GM12878 (cell line): ENCODE measurements around the gene BCL11A.

ENCODE experiments used
- EGR1 ChIP-seq, 2 experiments: IDR thresholded peaks; 1 replicate in 1 of 2; 2 replicates in 1 of 2; pipeline ENCODE4 v1.6.1; 2011 to 2012; ENCODE audit warnings: low read depth in 2 of 2, low read length in 2 of 2, borderline replicate concordance in 1 of 2, mild to moderate bottlenecking in 1 of 2, moderate library complexity in 1 of 2
- EZH2 ChIP-seq: IDR thresholded peaks from 2 replicates; pipeline ENCODE4 v1.6.1; 2012; ENCODE audit warnings: low read depth, mild to moderate bottlenecking, control low read depth, inconsistent platforms, low read length, borderline replicate concordance; ENCODE audit not compliant: control insufficient read depth
- LARP7 ChIP-seq: fragments of 450-650 bp; IDR thresholded peaks from 2 replicates; pipeline ENCODE4 v1.6.1; 2017; ENCODE audit warnings: mild to moderate bottlenecking
- NR2F1 ChIP-seq: fragments of 450-650 bp; conservative IDR thresholded peaks from 2 replicates; pipeline ENCODE4 v1.6.1; 2017; ENCODE audit warnings: mild to moderate bottlenecking
- POLR2A ChIP-seq: IDR thresholded peaks from 2 replicates; pipeline ENCODE4 v1.6.1; 2011; ENCODE audit warnings: low read depth, mild to moderate bottlenecking, low read length
- PRDM15 ChIP-seq: fragments of 450-650 bp; formaldehyde crosslinking; IDR thresholded peaks from 2 replicates; pipeline ENCODE4 v1.4.0; 2020; ENCODE audit warnings: mild to moderate bottlenecking, moderate library complexity
- SMAD1 ChIP-seq: fragments of 450-650 bp; IDR thresholded peaks from 2 replicates; pipeline ENCODE4 v1.6.1; 2018; ENCODE audit warnings: mild to moderate bottlenecking, low read depth; ENCODE audit not compliant: partially characterized antibody
- USF1 ChIP-seq: IDR thresholded peaks from 2 replicates; pipeline ENCODE4 v1.6.1; 2011; ENCODE audit warnings: borderline replicate concordance, low read depth, mild to moderate bottlenecking, moderate library complexity, mixed read lengths, low read length; ENCODE audit not compliant: insufficient read depth; ENCODE audit errors: extremely low read length
- ZNF207 ChIP-seq: fragments of 450-650 bp; IDR thresholded peaks from 2 replicates; pipeline ENCODE4 v1.6.1; 2014; ENCODE audit warnings: antibody characterized with exemption, mild to moderate bottlenecking, borderline replicate concordance
- ZSCAN29 ChIP-seq: fragments of 450-650 bp; IDR thresholded peaks from 2 replicates; pipeline ENCODE4 v1.6.1; 2017; ENCODE audit warnings: mild to moderate bottlenecking, moderate library complexity
- TF ChIP-seq, protein P1 (sequence below), 3 experiments: IDR thresholded peaks in 2 of 3; conservative IDR thresholded peaks in 1 of 3; 2 replicates each; pipeline ENCODE4 v1.5.1; 2011; ENCODE audit warnings: low read depth in 3 of 3, low read length in 3 of 3, mild to moderate bottlenecking in 3 of 3, control low read depth in 2 of 3, moderate library complexity in 2 of 3, inconsistent platforms in 1 of 3, mixed read lengths in 1 of 3; ENCODE audit not compliant: control insufficient read depth in 2 of 3, insufficient read depth in 1 of 3; ENCODE audit errors: extremely low read depth in 1 of 3
- TF ChIP-seq, protein P2 (sequence below): fragments of 450-650 bp; IDR thresholded peaks from 2 replicates; pipeline ENCODE4 v1.6.1; 2017; ENCODE audit warnings: antibody characterized with exemption, mild to moderate bottlenecking, moderate library complexity

GRCh38 chr2:60583604-60584003, 30.1 kb upstream of the BCL11A start:
- TF ChIP-seq NR2F1 = no peak
- TF ChIP-seq, protein P1, sequence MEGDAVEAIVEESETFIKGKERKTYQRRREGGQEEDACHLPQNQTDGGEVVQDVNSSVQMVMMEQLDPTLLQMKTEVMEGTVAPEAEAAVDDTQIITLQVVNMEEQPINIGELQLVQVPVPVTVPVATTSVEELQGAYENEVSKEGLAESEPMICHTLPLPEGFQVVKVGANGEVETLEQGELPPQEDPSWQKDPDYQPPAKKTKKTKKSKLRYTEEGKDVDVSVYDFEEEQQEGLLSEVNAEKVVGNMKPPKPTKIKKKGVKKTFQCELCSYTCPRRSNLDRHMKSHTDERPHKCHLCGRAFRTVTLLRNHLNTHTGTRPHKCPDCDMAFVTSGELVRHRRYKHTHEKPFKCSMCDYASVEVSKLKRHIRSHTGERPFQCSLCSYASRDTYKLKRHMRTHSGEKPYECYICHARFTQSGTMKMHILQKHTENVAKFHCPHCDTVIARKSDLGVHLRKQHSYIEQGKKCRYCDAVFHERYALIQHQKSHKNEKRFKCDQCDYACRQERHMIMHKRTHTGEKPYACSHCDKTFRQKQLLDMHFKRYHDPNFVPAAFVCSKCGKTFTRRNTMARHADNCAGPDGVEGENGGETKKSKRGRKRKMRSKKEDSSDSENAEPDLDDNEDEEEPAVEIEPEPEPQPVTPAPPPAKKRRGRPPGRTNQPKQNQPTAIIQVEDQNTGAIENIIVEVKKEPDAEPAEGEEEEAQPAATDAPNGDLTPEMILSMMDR (IDR thresholded peaks at IDR 0.05 in 2 of 3, conservative IDR thresholded peaks at IDR 0.05 in 1 of 3; ENCODE audit: control insufficient read depth in 2 of 3, extremely low read depth in 1 of 3, insufficient read depth in 1 of 3, low read depth in 3 of 3, low read length in 3 of 3) = no peak
- TF ChIP-seq ZNF207 = no peak
- TF ChIP-seq EGR1 (IDR thresholded peaks at IDR 0.05; ENCODE audit: borderline replicate concordance in 1 of 2, low read depth in 2 of 2, low read length in 2 of 2) = no peak
- TF ChIP-seq POLR2A = no peak
- no peak for TF ChIP-seq PRDM15 (CRISPR knock-in tag)
- no peak for TF ChIP-seq USF1
- TF ChIP-seq, protein P2, sequence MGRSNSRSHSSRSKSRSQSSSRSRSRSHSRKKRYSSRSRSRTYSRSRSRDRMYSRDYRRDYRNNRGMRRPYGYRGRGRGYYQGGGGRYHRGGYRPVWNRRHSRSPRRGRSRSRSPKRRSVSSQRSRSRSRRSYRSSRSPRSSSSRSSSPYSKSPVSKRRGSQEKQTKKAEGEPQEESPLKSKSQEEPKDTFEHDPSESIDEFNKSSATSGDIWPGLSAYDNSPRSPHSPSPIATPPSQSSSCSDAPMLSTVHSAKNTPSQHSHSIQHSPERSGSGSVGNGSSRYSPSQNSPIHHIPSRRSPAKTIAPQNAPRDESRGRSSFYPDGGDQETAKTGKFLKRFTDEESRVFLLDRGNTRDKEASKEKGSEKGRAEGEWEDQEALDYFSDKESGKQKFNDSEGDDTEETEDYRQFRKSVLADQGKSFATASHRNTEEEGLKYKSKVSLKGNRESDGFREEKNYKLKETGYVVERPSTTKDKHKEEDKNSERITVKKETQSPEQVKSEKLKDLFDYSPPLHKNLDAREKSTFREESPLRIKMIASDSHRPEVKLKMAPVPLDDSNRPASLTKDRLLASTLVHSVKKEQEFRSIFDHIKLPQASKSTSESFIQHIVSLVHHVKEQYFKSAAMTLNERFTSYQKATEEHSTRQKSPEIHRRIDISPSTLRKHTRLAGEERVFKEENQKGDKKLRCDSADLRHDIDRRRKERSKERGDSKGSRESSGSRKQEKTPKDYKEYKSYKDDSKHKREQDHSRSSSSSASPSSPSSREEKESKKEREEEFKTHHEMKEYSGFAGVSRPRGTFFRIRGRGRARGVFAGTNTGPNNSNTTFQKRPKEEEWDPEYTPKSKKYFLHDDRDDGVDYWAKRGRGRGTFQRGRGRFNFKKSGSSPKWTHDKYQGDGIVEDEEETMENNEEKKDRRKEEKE = no peak
- TF ChIP-seq ZSCAN29 = no peak
- no peak for TF ChIP-seq EZH2
- no peak for TF ChIP-seq SMAD1
- no peak for TF ChIP-seq LARP7
